Measurements from ENCODE around the gene ANKS1B.

DNA sequence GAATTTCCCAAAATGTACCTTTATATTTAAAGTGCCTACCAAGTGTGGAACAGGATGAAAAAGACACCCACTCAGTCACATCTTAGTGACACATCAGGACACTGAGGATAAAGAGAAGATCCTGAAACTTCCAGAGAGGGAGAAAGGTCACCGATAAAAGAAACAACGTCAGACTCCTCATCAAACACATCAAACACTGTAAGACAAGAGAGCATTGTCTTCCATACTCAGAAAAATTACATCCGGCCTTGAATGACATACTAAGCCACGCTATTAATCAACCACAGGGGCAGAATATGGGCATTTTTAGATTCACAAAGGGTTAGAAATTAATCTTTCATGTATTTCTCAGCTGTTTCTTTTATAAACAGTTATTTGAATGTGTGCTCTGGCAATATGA, 849.4 kb downstream of the ANKS1B start:
- TF ChIP-seq POLR2A (IDR thresholded peaks at IDR 0.05) = no peak
- TF ChIP-seq, protein P1, sequence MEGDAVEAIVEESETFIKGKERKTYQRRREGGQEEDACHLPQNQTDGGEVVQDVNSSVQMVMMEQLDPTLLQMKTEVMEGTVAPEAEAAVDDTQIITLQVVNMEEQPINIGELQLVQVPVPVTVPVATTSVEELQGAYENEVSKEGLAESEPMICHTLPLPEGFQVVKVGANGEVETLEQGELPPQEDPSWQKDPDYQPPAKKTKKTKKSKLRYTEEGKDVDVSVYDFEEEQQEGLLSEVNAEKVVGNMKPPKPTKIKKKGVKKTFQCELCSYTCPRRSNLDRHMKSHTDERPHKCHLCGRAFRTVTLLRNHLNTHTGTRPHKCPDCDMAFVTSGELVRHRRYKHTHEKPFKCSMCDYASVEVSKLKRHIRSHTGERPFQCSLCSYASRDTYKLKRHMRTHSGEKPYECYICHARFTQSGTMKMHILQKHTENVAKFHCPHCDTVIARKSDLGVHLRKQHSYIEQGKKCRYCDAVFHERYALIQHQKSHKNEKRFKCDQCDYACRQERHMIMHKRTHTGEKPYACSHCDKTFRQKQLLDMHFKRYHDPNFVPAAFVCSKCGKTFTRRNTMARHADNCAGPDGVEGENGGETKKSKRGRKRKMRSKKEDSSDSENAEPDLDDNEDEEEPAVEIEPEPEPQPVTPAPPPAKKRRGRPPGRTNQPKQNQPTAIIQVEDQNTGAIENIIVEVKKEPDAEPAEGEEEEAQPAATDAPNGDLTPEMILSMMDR (IDR thresholded peaks at IDR 0.05) = no peak
